ENCODE results near the gene MACROD2.

The MACROD2 gene

GRCh38 chr20:15674253-15675060 is 1679.1 kb downstream of the MACROD2 start:
- no peak for DNase-seq

DNA sequence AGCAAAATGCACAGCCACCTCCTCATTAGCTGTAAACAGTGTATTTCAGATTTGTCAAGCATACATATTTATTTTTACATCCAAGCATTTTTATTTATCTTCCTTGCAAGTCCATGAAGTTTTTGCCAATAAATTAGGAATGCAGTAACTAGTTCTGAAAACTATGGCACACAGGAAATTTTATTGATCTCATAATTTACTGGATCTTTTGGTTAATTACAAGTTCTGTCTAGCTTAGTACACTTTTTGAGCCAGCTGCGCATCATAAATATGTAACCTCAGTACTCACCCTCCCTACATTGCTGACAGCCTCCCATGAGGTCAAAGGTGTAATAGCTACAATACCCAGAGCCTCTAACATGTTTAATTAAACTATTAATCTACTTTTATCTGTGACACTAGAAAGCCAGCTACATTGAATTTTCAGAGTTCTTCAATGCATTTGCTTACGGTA is 1679.8 kb downstream of the MACROD2 start:
- no peak for DNase-seq

DNA sequence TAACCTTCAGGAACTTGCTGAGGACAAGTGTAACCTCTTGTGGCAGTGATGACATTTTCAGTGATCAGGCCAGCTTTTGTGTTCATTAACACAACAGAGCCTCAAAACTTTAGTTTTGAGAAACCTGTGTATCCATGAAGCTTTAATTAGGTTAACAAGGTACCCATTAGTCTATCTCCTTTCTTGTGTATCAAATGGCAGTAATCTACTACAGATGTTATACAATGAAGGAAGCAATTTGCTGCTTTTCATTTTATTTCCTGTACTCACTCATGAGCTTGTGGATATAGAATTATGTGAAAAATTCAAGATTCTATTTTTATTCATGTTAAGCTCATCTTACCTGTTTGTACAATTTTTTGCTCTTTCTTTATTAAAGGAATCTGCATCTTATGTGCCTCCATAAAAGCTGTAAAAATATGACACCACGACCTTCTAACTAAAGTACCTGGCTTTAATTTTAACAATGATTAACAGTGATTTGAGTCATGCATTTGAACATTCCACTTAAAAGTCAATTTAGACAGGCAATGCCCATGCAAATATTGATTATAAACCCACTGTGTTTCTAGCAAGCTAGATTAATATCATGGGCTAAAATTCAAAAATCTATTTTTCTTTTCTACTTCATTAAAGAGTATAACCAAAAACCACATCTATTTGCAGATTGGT is 1680.6 kb downstream of the MACROD2 start:
- DNase-seq: no peak

- DNase-seq: no peak
Measured at GRCh38 chr20:15676815-15677214, 1681.5 kb downstream of the MACROD2 start.

DNA sequence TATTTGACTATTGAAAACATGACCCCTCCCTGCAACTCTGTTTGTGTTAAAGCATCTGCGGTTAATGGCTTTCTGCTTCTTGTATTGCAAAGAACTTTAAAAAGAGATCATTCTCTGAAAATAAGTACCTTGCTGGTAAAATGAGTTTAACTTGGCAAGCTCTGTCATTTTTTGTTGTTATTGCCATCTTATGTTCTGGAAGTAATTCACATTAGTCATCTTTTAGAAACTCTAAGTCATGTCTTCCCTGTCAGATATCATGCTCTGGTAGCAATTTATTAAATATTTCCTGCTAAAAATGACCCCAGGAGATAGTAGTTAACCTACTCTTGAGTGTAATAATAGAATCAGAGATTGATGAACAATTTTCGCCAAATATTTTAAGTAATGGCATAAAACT is 1687.4 kb downstream of the MACROD2 start:
- DNase-seq: no peak

DNA sequence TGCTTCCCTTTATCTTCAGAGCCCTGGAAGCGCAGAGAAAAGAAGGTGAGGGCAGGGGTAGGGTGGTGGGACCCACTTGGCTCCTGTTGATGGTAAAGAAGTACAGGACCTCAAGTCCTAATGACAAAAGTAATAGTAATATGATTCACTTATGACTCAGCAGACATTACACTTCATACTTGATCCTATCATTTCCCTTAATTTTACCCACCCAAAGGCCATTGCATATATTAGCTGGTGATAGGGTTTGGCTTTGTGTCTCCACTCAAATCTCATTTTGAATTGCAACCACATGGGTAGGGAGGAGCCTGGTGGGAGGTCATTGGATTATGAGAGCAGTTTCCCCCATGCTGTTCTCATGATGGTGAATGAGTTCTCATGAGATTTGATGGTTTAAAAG is 1697.3 kb downstream of the MACROD2 start:
- DNase-seq: no peak

- DNase-seq: no peak
Measured at GRCh38 chr20:15699431-15700146, 1704.3 kb downstream of the MACROD2 start.

GRCh38 chr20:15700147-15700765 is 1704.9 kb downstream of the MACROD2 start:
- no peak for DNase-seq

- no peak for DNase-seq
Measured at GRCh38 chr20:15702161-15702560, 1706.8 kb downstream of the MACROD2 start.

DNA sequence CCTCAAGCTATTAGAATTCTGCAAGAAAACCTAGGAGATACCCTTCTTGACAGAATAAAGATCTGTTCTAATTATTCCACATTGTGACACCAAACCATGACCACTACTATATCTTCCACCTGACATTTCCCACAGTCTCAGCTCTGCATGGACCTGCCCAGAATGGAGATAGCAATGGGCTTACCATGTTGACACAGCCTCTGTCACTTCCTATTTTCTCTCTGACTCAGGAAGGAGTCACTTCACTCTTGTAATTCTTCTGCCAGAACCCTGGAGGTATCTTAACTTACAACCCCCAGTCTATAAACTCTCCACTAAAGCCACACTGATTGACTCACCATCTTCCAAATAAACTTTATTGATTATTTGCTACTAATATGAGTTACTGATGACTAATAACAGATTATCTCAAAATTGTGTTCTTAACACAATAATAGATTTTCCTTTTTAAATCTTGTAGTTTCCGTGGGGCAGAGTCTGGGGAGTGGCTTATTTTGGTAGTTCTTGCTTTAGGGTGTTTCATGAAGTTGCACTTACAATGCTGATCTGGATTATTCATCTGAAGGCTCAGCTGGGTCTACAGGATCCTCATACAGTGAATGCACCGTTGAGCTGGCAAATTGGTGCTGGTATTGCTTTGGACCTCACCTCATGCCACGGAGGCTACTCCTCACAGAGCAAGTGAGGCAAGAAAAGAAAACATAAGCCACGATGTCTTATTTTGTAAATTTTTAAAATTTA is 1708.0 kb downstream of the MACROD2 start:
- DNase-seq: no peak

- no peak for DNase-seq
Measured at GRCh38 chr20:15705975-15706374, 1710.7 kb downstream of the MACROD2 start.

DNA sequence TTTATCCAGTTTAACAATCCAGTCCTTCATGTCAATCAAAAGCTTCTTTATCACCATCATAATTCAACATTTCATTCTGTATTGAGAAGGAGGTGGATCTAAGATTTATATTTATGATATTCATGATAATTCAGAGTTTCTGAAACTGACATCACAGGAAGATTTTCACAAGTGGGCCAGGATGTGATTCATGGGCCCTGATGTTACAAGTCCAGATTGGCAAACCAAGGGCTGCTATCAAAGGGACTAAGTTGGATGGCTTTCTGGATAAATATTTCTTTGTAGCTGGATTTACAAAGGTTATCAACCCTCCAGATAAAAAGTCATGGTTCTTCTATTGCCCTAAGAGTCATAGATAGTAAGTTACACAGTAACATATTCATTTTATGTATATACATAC is 1711.4 kb downstream of the MACROD2 start:
- no peak for DNase-seq

- DNase-seq: no peak
Measured at GRCh38 chr20:15708984-15709598, 1713.8 kb downstream of the MACROD2 start.

GRCh38 chr20:15710636-15711035 is 1715.3 kb downstream of the MACROD2 start:
- DNase-seq: no peak

DNA sequence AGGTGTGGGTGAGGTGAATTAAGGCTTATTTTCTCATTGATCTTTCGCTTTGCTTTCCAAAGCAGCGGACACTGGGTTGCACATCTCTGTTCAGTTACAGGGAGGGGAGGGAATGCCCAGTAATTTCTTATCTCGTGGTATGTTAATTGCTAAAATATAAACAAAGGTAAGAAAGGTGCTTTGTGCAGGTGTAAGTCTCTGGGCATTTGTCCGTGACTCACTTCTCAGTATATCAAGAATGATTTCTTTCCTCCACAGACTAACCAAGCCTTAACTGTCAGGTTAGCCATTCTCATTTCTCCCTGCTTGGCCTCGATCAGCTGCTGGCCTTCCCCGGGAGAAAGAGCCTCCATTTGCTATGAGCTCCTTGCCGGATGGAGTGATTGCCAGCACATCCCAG is 1715.9 kb downstream of the MACROD2 start:
- DNase-seq: no peak

DNA sequence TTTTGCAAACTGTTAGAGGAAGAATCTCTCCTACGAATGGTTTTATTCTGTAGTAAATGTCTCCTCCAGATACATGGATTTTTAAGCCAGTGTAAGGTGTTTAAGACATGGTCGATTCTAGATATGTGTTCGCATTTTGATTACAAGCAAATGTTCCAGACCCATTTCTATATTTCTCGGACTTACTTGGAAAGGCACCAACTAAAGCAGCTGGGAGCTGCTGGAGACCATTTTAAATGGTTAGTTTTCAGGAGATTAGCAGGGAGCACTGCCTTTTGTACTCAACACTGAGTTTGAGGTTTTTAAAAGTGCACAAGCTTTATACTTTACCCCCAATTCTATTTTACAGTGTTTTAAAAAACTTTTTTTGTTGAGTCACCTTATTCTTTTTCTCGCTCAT is 1720.9 kb downstream of the MACROD2 start:
- DNase-seq: no peak

- no peak for DNase-seq
Measured at GRCh38 chr20:15726416-15726815, 1731.1 kb downstream of the MACROD2 start.

DNA sequence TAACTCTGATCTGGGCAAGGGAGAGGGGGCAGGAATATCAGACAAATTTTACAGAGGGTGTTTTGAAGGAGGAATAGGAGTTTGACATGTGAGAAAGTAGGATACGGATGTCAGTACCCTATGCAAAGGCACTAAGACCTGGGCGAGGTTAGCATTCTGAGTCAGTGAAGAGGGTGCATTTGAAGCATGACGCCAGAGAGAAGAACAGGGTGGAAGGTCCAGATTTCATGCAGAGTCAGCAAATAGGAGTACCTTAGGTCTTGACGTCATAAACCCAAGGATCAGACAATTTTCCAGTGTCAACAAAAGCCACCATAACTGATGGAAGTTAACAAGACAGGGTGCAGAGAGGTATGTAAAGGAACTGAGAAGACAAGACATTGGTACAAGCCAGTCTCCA is 1738.7 kb downstream of the MACROD2 start:
- DNase-seq: no peak

GRCh38 chr20:15739035-15739434 is 1743.7 kb downstream of the MACROD2 start:
- no peak for DNase-seq

DNA sequence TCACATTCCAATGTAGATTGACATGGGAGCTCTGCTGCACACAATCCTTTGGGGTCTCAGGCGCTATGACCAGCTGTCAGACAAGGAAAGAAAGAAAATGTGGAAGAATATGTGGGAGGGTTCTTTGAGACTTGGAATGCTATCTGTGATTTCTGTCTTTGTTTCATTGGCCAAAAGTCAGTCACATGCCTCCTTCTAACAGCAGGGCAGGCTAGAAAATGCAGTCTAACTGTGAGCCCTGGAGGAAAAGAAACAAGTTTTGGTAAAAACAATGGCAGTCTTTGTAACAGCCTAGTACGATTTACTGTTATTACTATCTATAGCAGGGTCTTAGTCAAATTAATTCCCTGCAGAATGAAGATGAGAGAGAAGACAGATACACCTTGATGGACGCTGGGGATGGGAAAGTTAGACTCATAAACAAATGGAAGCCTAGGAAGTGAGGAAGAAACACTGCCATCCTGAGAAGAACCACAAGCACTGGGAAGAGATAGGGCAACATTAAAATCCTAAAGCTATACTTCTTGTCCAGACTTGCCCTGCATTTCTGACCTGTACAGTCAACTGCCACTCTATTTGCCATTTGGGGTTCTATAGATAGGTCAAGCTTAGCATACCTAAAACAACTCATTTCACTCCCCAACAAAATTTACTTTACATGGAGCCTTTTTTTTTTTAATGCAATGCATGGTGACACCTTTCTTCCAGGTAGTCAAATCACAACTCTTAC is 1744.9 kb downstream of the MACROD2 start:
- no peak for DNase-seq

GRCh38 chr20:15742087-15742486 is 1746.8 kb downstream of the MACROD2 start:
- DNase-seq: no peak
